H1 (cell line): ENCODE measurements around the gene SPATA32. TPM values are rescaled to one million over a fixed set of nuclear protein-coding genes. Genes with fewer than 3 reads are reported as not detected.

Experiments
- CTCF ChIA-PET: fragments of 300-600 bp; sonication (Branson Sonifier 250); formaldehyde crosslinking; loops from one replicate; lab custom pipeline; 2021; ENCODE audit not compliant: partially characterized antibody; lab: Charles Lee
- POLR2A ChIA-PET: fragments of 300-600 bp; sonication (Branson Sonifier 250); formaldehyde crosslinking; loops from one replicate; lab custom pipeline; 2021; ENCODE audit warnings: inconsistent platforms; ENCODE audit not compliant: partially characterized antibody; lab: Charles Lee
- DNase-seq, 2 experiments: peaks; one replicate each; pipeline versions ENCODE4 v3.0.0 to v3.0.0-alpha.2; 2010 to 2022; ENCODE audit warnings: low spot score in 2 of 2, low read depth in 1 of 2, mixed read lengths in 1 of 2
- FAIRE-seq: peaks from 2 replicates; lab custom pipeline; 2011; peaks lifted over from hg19 to GRCh38; lab: Jason Lieb, UNC
- H2AFZ ChIP-seq: 2 replicates; pipeline ENCODE4 v1.8.1; 2012; ENCODE audit warnings: low read length, inconsistent platforms
- H2AK5ac ChIP-seq: 2 replicates; pipeline ENCODE4 v1.6.1; 2013; ENCODE audit warnings: low read depth, low read length
- H2BK120ac ChIP-seq: replicated peaks from 2 replicates; pipeline ENCODE3; 2013; ENCODE audit warnings: low read depth, low read length, inconsistent platforms
- H2BK12ac ChIP-seq: 2 replicates; pipeline ENCODE4 v1.6.1; 2013; ENCODE audit warnings: low read depth, low read length
- H2BK15ac ChIP-seq: 2 replicates; pipeline ENCODE4 v1.6.1; 2013; ENCODE audit warnings: low read length
- H2BK20ac ChIP-seq: 2 replicates; pipeline ENCODE4 v1.6.1; 2013; ENCODE audit warnings: low read length
- H2BK5ac ChIP-seq: 2 replicates; pipeline ENCODE4 v1.6.1; 2013; ENCODE audit warnings: low read depth, low read length
- H3K14ac ChIP-seq: 2 replicates; pipeline ENCODE4 v1.6.1; 2013; ENCODE audit warnings: inconsistent platforms; ENCODE audit not compliant: insufficient read length
- H3K18ac ChIP-seq: 2 replicates; pipeline ENCODE4 v1.6.1; 2013; ENCODE audit warnings: low read length; ENCODE audit errors: extremely low read depth
- H3K23ac ChIP-seq: 2 replicates; pipeline ENCODE4 v1.6.1; 2013; ENCODE audit warnings: inconsistent platforms; ENCODE audit not compliant: insufficient read length
- H3K23me2 ChIP-seq: 2 replicates; pipeline ENCODE4 v1.6.1; 2013; ENCODE audit warnings: low read depth, low read length
- H3K27ac ChIP-seq: 2 replicates; pipeline ENCODE4 v1.6.1; 2011; ENCODE audit warnings: low read depth, low read length, inconsistent platforms
- H3K27me3 ChIP-seq, 4 experiments: replicated peaks in 1 of 4; 1 replicate in 1 of 4; 2 replicates in 3 of 4; pipeline versions ENCODE4 v1.6.1 to v1.8.1; 2011 to 2013; ENCODE audit warnings: low read length in 3 of 4, mild to moderate bottlenecking in 3 of 4, inconsistent platforms in 2 of 4, mixed read lengths in 2 of 4, moderate library complexity in 1 of 4; ENCODE audit not compliant: control insufficient read depth in 3 of 4, insufficient read depth in 3 of 4; ENCODE audit errors: extremely low read depth in 1 of 4
- H3K36me3 ChIP-seq, 4 experiments: 2 replicates each; pipeline versions ENCODE4 v1.6.1 to v1.8.1; 2011 to 2013; ENCODE audit warnings: mild to moderate bottlenecking in 4 of 4, low read length in 3 of 4, moderate library complexity in 2 of 4, control low read depth in 1 of 4, inconsistent platforms in 1 of 4; ENCODE audit not compliant: insufficient read depth in 4 of 4, control insufficient read depth in 2 of 4
- H3K4ac ChIP-seq: replicated peaks from 2 replicates; pipeline ENCODE3; 2013; ENCODE audit warnings: low read length, low read depth, mixed read lengths, inconsistent platforms; ENCODE audit not compliant: insufficient read length
- H3K4me1 ChIP-seq, 4 experiments: replicated peaks in 1 of 4; 1 replicate in 1 of 4; 2 replicates in 3 of 4; pipeline versions ENCODE4 v1.6.1 to v1.8.1; 2011 to 2013; ENCODE audit warnings: low read length in 3 of 4, inconsistent platforms in 2 of 4, mixed read lengths in 1 of 4; ENCODE audit not compliant: insufficient read depth in 4 of 4, control insufficient read depth in 3 of 4
- H3K4me2 ChIP-seq, 2 experiments: 2 replicates each; pipeline versions ENCODE4 v1.6.1 to v1.8.1; 2011 to 2013; ENCODE audit warnings: low read depth in 2 of 2, low read length in 2 of 2, control low read depth in 1 of 2, inconsistent platforms in 1 of 2, mild to moderate bottlenecking in 1 of 2; ENCODE audit not compliant: insufficient read depth in 1 of 2
- H3K4me3 ChIP-seq, 4 experiments: fragments of 200-600, 300-600 bp in 1 of 4; sonication (generic), shearing (Covaris generic), sonication (Bioruptor Twin) in 1 of 4; 2 replicates each; pipeline versions ENCODE4 v1.5.1 to v1.8.1; 2011 to 2016; ENCODE audit warnings: low read length in 4 of 4, low read depth in 3 of 4, control low read depth in 2 of 4, inconsistent platforms in 2 of 4, mild to moderate bottlenecking in 2 of 4, mixed read lengths in 1 of 4, moderate library complexity in 1 of 4; ENCODE audit not compliant: insufficient read depth in 2 of 4; ENCODE audit errors: extremely low read depth in 1 of 4
- H3K56ac ChIP-seq: replicated peaks from 2 replicates; pipeline ENCODE3; 2013; ENCODE audit warnings: low read depth, mild to moderate bottlenecking, mixed read lengths, low read length, inconsistent platforms; ENCODE audit not compliant: insufficient read length
- H3K79me1 ChIP-seq: 2 replicates; pipeline ENCODE4 v1.6.1; 2013; ENCODE audit warnings: low read depth, low read length, control low read depth
- H3K79me2 ChIP-seq, 2 experiments: 2 replicates each; pipeline versions ENCODE4 v1.6.1 to v1.8.1; 2012 to 2013; ENCODE audit warnings: low read length in 2 of 2, mild to moderate bottlenecking in 2 of 2, inconsistent platforms in 1 of 2; ENCODE audit not compliant: insufficient read depth in 2 of 2, control insufficient read depth in 1 of 2
- H3K9ac ChIP-seq, 4 experiments: replicated peaks in 1 of 4; 1 replicate in 1 of 4; 2 replicates in 3 of 4; pipeline versions ENCODE4 v1.6.1 to v1.8.1; 2011 to 2013; ENCODE audit warnings: low read depth in 3 of 4, low read length in 3 of 4, control low read depth in 2 of 4, mild to moderate bottlenecking in 2 of 4, moderate library complexity in 2 of 4, inconsistent platforms in 1 of 4; ENCODE audit errors: extremely low read depth in 1 of 4
- H3K9me3 ChIP-seq, 2 experiments: 2 replicates each; pipeline versions ENCODE4 v1.6.1 to v1.8.1; 2012 to 2013; ENCODE audit warnings: mild to moderate bottlenecking in 2 of 2, moderate library complexity in 2 of 2, control low read depth in 1 of 2, inconsistent platforms in 1 of 2, low read depth in 1 of 2, low read length in 1 of 2, mixed read lengths in 1 of 2; ENCODE audit not compliant: insufficient read depth in 2 of 2
- H4K20me1 ChIP-seq, 2 experiments: replicated peaks in 1 of 2; 2 replicates each; pipeline versions ENCODE3 to v1.8.1; 2011 to 2013; ENCODE audit warnings: inconsistent platforms in 2 of 2, low read length in 2 of 2, mild to moderate bottlenecking in 1 of 2; ENCODE audit not compliant: insufficient read depth in 2 of 2, control insufficient read depth in 1 of 2
- H4K5ac ChIP-seq: 2 replicates; pipeline ENCODE4 v1.6.1; 2013; ENCODE audit warnings: low read length, low read depth, mixed read lengths, inconsistent platforms; ENCODE audit not compliant: insufficient read length
- H4K8ac ChIP-seq: 2 replicates; pipeline ENCODE4 v1.8.0; 2013; ENCODE audit warnings: mild to moderate bottlenecking, moderate library complexity, low read length, inconsistent platforms; ENCODE audit not compliant: insufficient read depth; ENCODE audit errors: extremely low read depth
- H4K91ac ChIP-seq: replicated peaks from 2 replicates; pipeline ENCODE3; 2013; ENCODE audit warnings: low read length, mixed read lengths, inconsistent platforms; ENCODE audit not compliant: insufficient read length
- EGR1 ChIP-seq: IDR thresholded peaks from 2 replicates; pipeline ENCODE4 v1.6.1; 2011; ENCODE audit warnings: low read depth, low read length, borderline replicate concordance
- JUND ChIP-seq: IDR thresholded peaks from 2 replicates; pipeline ENCODE4 v1.6.1; 2011; ENCODE audit warnings: mild to moderate bottlenecking, improper control_type of control experiment, low read length
- SP2 ChIP-seq: IDR thresholded peaks from 2 replicates; pipeline ENCODE4 v1.6.1; 2012; ENCODE audit warnings: mild to moderate bottlenecking, low read length, inconsistent platforms
- SP4 ChIP-seq: IDR thresholded peaks from 2 replicates; pipeline ENCODE4 v1.6.1; 2012; ENCODE audit warnings: low read length, inconsistent platforms
- YY1 ChIP-seq: IDR thresholded peaks from 2 replicates; pipeline ENCODE4 v1.6.1; 2011; ENCODE audit warnings: low read depth, mild to moderate bottlenecking, low read length
- WGBS, 2 experiments: shearing (Covaris generic) in 1 of 2; methylation state at CpG; one replicate each; pipeline versions ENCODE4 v1.1.6 to v1.1.7; 2013 to 2015; ENCODE audit warnings: low lambda C conversion rate in 2 of 2, mixed read lengths in 2 of 2, inconsistent platforms in 1 of 2, low coverage in 1 of 2, missing lambda C conversion rate in 1 of 2; ENCODE audit not compliant: insufficient replicate concordance in 2 of 2, insufficient coverage in 1 of 2, insufficient read length in 1 of 2; ENCODE audit errors: extremely low coverage in 1 of 2, missing lambda C conversion rate in 1 of 2; 5-methylcytosine and 5-hydroxymethylcytosine counted together
- polyA plus RNA-seq, 7 experiments: library from polyadenylated mRNA; depleted of rRNA in 3 of 7; stranded (reverse) in 5 of 7; unstranded in 2 of 7; fragments of >200 nt in 5 of 7; fragments of 200-250 nt in 2 of 7; gene quantifications; 1 replicate in 5 of 7; 2 replicates in 1 of 7; 4 replicates in 1 of 7; pipeline versions ENCODE4 v1.2.1 to v1.2.3, GENCODE V29; 2011 to 2013; ENCODE audit warnings: missing spikeins in 2 of 7, mixed read lengths in 2 of 7
- total RNA-seq: library from RNA; stranded (reverse); fragmentation: NEBNext Ultra II Directional; extraction: Animal tissue kit (Norgen Biotek cat#: 25700); gene quantifications from 2 replicates; pipeline ENCODE4 v1.2.1, GENCODE V29; 2021

SPATA32 gene
- total and polyA plus RNA-seq, 2 of the 8 experiments (the other 6 are each of a cell fraction or from before 2014, with no cell fraction given): 0.24 TPM; not detected in 1

GRCh38 chr17:45283711-45284110 lies 21.8 kb upstream of the SPATA32 start:
- Histone ChIP-seq H4K91ac (no peak overlapping the region), H3K4me3 (no peak overlapping the region), H3K27me3 (no peaks in the 10 kb centered on the region), H3K79me1 (no peaks in the 10 kb centered on the region), H3K36me3 (peaks cover 0 to 14% (median 8%) of the 10 kb centered on the region in 4 experiments; a peak in 3 of 8 replicates), H2BK20ac (no peak overlapping the region), H3K18ac (no peak overlapping the region), H2BK5ac (no peak overlapping the region; the same call in 1 of the 2 replicates), H3K9ac (no peak overlapping the region), H3K4ac (no peak overlapping the region), H3K4me2 (no peak overlapping the region), H2BK12ac (no peak overlapping the region), H2BK15ac (no peak overlapping the region), H3K23ac (no peak overlapping the region), H2AFZ (no peak overlapping the region), H2AK5ac (no peak overlapping the region), H3K79me2 (no peaks in the 10 kb centered on the region), H4K5ac (no peak overlapping the region), H3K27ac (no peak overlapping the region), H3K14ac (no peak overlapping the region), H3K4me1 (no peaks in the 10 kb centered on the region), H4K20me1 (no peaks in the 10 kb centered on the region), H2BK120ac (no peak overlapping the region), H3K56ac (no peak overlapping the region), H3K23me2 (no peaks in the 10 kb centered on the region), H3K9me3 (no peaks in the 10 kb centered on the region), H4K8ac (no peak overlapping the region)
- WGBS, 2 experiments: 86% methylated on average over 10 of the region's 10 CpGs; no CpG with 5 or more reads in 1 of the 2 experiments
- ChIA-PET CTCF (interaction anchor here (0.5 to 29.1 kb wide), 21 partner anchors 8 to 148 kb away, joined by 3 to 579 read pairs (median 4); partner anchors contain the start of genes ACBD4, HEXIM1 and MAP3K14), POLR2A (interaction anchor here (0.5 to 1.7 kb wide), 4 partner anchors 28 to 135 kb away, joined by 3 to 4 read pairs (median 4); partner anchors contain the start of genes HEXIM1 and MAP3K14)
- DNase-seq: no peak
- no peak for FAIRE-seq
- no peak for TF ChIP-seq JUND
- TF ChIP-seq SP2: no peak
- TF ChIP-seq YY1: no peak
- no peak for TF ChIP-seq SP4
- TF ChIP-seq EGR1: no peak
